ENCODE results near the gene ZNF253. TPM values are rescaled to one million over a fixed set of nuclear protein-coding genes. Genes with fewer than 3 reads are reported as not detected.
"Not testable (repeated sequence)": the region's sequence is repeated elsewhere in the genome, so short reads cannot be mapped to it uniquely, and the experiment has no call there.

Gene ZNF253
- total and polyA plus RNA-seq, 3 donors from 2014 or later = 4.1 to 15.3 (median 10.2) TPM

GRCh38 chr19:19909654-19910053 lies 44.0 kb downstream of the ZNF253 start:
- H3K9me3 ChIP-seq = no peaks in the 10 kb centered on the region
- no peaks in the 10 kb centered on the region for H3K27me3 ChIP-seq
- no peak for DNase-seq
- intact Hi-C loops (cut with DNase I; ENCODE audit: low total_unique reads) = no loop called here
- H3K4me1 ChIP-seq = no peaks in the 10 kb centered on the region
- H3K27ac ChIP-seq = no peak overlapping the region
- no peak overlapping the region for H3K4me3 ChIP-seq
- H3K36me3 ChIP-seq (ENCODE audit: low read depth, missing control alignments) = no peaks in the 10 kb centered on the region
- WGBS, 2 donors = 85 to 96% methylated on average over 2 of the region's 2 CpGs
- TF ChIP-seq CTCF (IDR thresholded peaks at IDR 0.05) (no peak), POLR2A (IDR thresholded peaks at IDR 0.05) (no peak)

- WGBS, 2 donors = 95 to 97% methylated on average over 1 of the region's 1 CpG
- no peak for DNase-seq
- TF ChIP-seq CTCF (IDR thresholded peaks at IDR 0.05) = no peak
- TF ChIP-seq POLR2A (IDR thresholded peaks at IDR 0.05) = no peak
- Histone ChIP-seq H3K27ac (no peak overlapping the region), H3K4me1 (no peaks in the 10 kb centered on the region), H3K36me3 (ENCODE audit: low read depth, missing control alignments) (no peaks in the 10 kb centered on the region), H3K27me3 (no peaks in the 10 kb centered on the region), H3K9me3 (no peaks in the 10 kb centered on the region), H3K4me3 (no peak overlapping the region)
- intact Hi-C loops (cut with DNase I; ENCODE audit: low total_unique reads) = no loop called here
Measured at GRCh38 chr19:19911150-19911549, 45.5 kb downstream of the ZNF253 start.

- Histone ChIP-seq H3K27ac (no peak overlapping the region), H3K27me3 (no peaks in the 10 kb centered on the region), H3K9me3 (no peaks in the 10 kb centered on the region), H3K4me3 (no peak overlapping the region), H3K36me3 (ENCODE audit: low read depth, missing control alignments) (no peaks in the 10 kb centered on the region), H3K4me1 (no peaks in the 10 kb centered on the region)
- no peak for DNase-seq
- WGBS, 2 donors = 71 to 77% methylated on average over 3 of the region's 3 CpGs
- intact Hi-C loops (cut with DNase I; ENCODE audit: low total_unique reads) = no loop called here
- TF ChIP-seq CTCF (IDR thresholded peaks at IDR 0.05) (no peak), POLR2A (IDR thresholded peaks at IDR 0.05) (no peak)
Measured at GRCh38 chr19:19914596-19914995, 48.9 kb downstream of the ZNF253 start.

GRCh38 chr19:19930417-19930816 lies 64.7 kb downstream of the ZNF253 start:
- H3K9me3 ChIP-seq; intact Hi-C loops (cut with DNase I; ENCODE audit: low total_unique reads): not testable (repeated sequence)

GRCh38 chr19:19933432-19934314 lies 68.0 kb downstream of the ZNF253 start:
- DNase-seq; H3K27ac ChIP-seq; H3K4me1 ChIP-seq; intact Hi-C loops (cut with DNase I; ENCODE audit: low total_unique reads); H3K4me3 ChIP-seq; H3K36me3 ChIP-seq (ENCODE audit: low read depth, missing control alignments); H3K9me3 ChIP-seq; H3K27me3 ChIP-seq: not testable (repeated sequence)
- 90 to 91% methylated on average over 3 of the region's 3 CpGs for WGBS, 2 donors

More at GRCh38 chr19:19930417-19930816, 64.7 kb downstream of the ZNF253 start:
- H3K4me1 ChIP-seq; H3K4me3 ChIP-seq; H3K27me3 ChIP-seq; H3K36me3 ChIP-seq (ENCODE audit: low read depth, missing control alignments); H3K27ac ChIP-seq: not testable (repeated sequence)
- peak; percentile 18 to 34 (median 21) for TF ChIP-seq CTCF (IDR thresholded peaks at IDR 0.05)
- peak; percentile 85 for DNase-seq
- WGBS, 2 donors = 47 to 82% methylated on average over 7 of the region's 7 CpGs
